SK-N-MC (cell line): ENCODE results near the gene CYP19A1.

ENCODE experiments used
- EZH2 ChIP-seq: fragments of 200-600 bp; sonication (generic); IDR thresholded peaks from one replicate; pipeline ENCODE4 v1.6.1; 2017; ENCODE audit warnings: antibody characterized with exemption
- POLR2AphosphoS5 ChIP-seq: IDR thresholded peaks from 2 replicates; pipeline ENCODE4 v1.6.1; 2012; ENCODE audit warnings: mild to moderate bottlenecking, low read depth, low read length, borderline replicate concordance

GRCh38 chr15:51332206-51333147, 5.9 kb downstream of the CYP19A1 start:
- TF ChIP-seq EZH2 (no peak), POLR2AphosphoS5 (no peak)
